ENCODE results near the gene PRLR.

PRLR gene

GRCh38 chr5:35158622-35159369 is 71.5 kb downstream of the PRLR start:
- no peak for TF ChIP-seq CTCF (IDR thresholded peaks at IDR 0.05; ENCODE audit: borderline replicate concordance, extremely low read depth, low read length, poor library complexity, severe bottlenecking)
- no peak for TF ChIP-seq EZH2 (IDR thresholded peaks at IDR 0.05; ENCODE audit: borderline replicate concordance, low read depth, low read length, severe bottlenecking)
- Histone ChIP-seq H3K27me3 (ENCODE audit: insufficient read depth, low read length, poor library complexity) (peaks cover 8% of the 10 kb centered on the region), H3K79me2 (ENCODE audit: insufficient read depth, low read length) (no peaks in the 10 kb centered on the region), H3K9me3 (ENCODE audit: insufficient read depth, low read length, severe bottlenecking) (no peaks in the 10 kb centered on the region), H3K4me3 (ENCODE audit: low read depth in 1 of 2, low read length in 2 of 2) (no peak overlapping the region), H3K4me1 (ENCODE audit: insufficient read depth, low read length) (no peaks in the 10 kb centered on the region), H3K9ac (ENCODE audit: low read depth, low read length) (no peak overlapping the region), H3K36me3 (ENCODE audit: insufficient read depth, low read length) (no peaks in the 10 kb centered on the region), H4K20me1 (ENCODE audit: insufficient read depth, low read length) (no peaks in the 10 kb centered on the region), H3K4me2 (ENCODE audit: insufficient read depth, low read length) (no peak overlapping the region), H2AFZ (ENCODE audit: low read depth, low read length) (no peak overlapping the region), H3K27ac (ENCODE audit: low read length) (no peak overlapping the region)
- no peak for ATAC-seq (ENCODE audit: insufficient read depth, low read depth)
- DNase-seq = no peak

GRCh38 chr5:35158204-35158603 is 72.1 kb downstream of the PRLR start:
- no peak overlapping the region for H3K4me3 ChIP-seq (ENCODE audit: low read depth in 1 of 2, low read length in 2 of 2)
- no peaks in the 10 kb centered on the region for H3K36me3 ChIP-seq (ENCODE audit: insufficient read depth, low read length)
- no peak overlapping the region for H3K27ac ChIP-seq (ENCODE audit: low read length)
- TF ChIP-seq EZH2 (IDR thresholded peaks at IDR 0.05; ENCODE audit: borderline replicate concordance, low read depth, low read length, severe bottlenecking) = no peak
- TF ChIP-seq CTCF (IDR thresholded peaks at IDR 0.05; ENCODE audit: borderline replicate concordance, extremely low read depth, low read length, poor library complexity, severe bottlenecking) = no peak
- peaks cover 8% of the 10 kb centered on the region for H3K27me3 ChIP-seq (ENCODE audit: insufficient read depth, low read length, poor library complexity)
- H3K9ac ChIP-seq (ENCODE audit: low read depth, low read length) = no peak overlapping the region
- no peaks in the 10 kb centered on the region for H3K4me1 ChIP-seq (ENCODE audit: insufficient read depth, low read length)
- H3K79me2 ChIP-seq (ENCODE audit: insufficient read depth, low read length) = no peaks in the 10 kb centered on the region
- no peak overlapping the region for H3K4me2 ChIP-seq (ENCODE audit: insufficient read depth, low read length)
- no peak overlapping the region for H2AFZ ChIP-seq (ENCODE audit: low read depth, low read length)
- H3K9me3 ChIP-seq (ENCODE audit: insufficient read depth, low read length, severe bottlenecking) = no peaks in the 10 kb centered on the region
- ATAC-seq (ENCODE audit: insufficient read depth, low read depth) (no peak), DNase-seq (no peak)
- no peaks in the 10 kb centered on the region for H4K20me1 ChIP-seq (ENCODE audit: insufficient read depth, low read length)

GRCh38 chr5:35153375-35153932 is 76.8 kb downstream of the PRLR start:
- Histone ChIP-seq H3K9me3 (ENCODE audit: insufficient read depth, low read length, severe bottlenecking) (no peaks in the 10 kb centered on the region), H3K27ac (ENCODE audit: low read length) (no peak overlapping the region), H2AFZ (ENCODE audit: low read depth, low read length) (no peak overlapping the region), H3K36me3 (ENCODE audit: insufficient read depth, low read length) (no peaks in the 10 kb centered on the region), H3K4me2 (ENCODE audit: insufficient read depth, low read length) (no peak overlapping the region), H3K9ac (ENCODE audit: low read depth, low read length) (no peak overlapping the region), H4K20me1 (ENCODE audit: insufficient read depth, low read length) (no peaks in the 10 kb centered on the region), H3K27me3 (ENCODE audit: insufficient read depth, low read length, poor library complexity) (peaks cover 15% of the 10 kb centered on the region), H3K4me1 (ENCODE audit: insufficient read depth, low read length) (no peaks in the 10 kb centered on the region), H3K4me3 (ENCODE audit: low read depth in 1 of 2, low read length in 2 of 2) (no peak overlapping the region), H3K79me2 (ENCODE audit: insufficient read depth, low read length) (no peaks in the 10 kb centered on the region)
- no peak for TF ChIP-seq CTCF (IDR thresholded peaks at IDR 0.05; ENCODE audit: borderline replicate concordance, extremely low read depth, low read length, poor library complexity, severe bottlenecking)
- no peak for TF ChIP-seq EZH2 (IDR thresholded peaks at IDR 0.05; ENCODE audit: borderline replicate concordance, low read depth, low read length, severe bottlenecking)
- DNase-seq (no peak), ATAC-seq (ENCODE audit: insufficient read depth, low read depth) (no peak)
